DOHH2 (cell line): ENCODE data around the gene B4GALNT1.

ENCODE experiments used
- CTCF ChIP-seq: fragments of 200-600 bp; sonication (generic); IDR thresholded peaks from one replicate; pipeline ENCODE4 v1.5.1; 2014; ENCODE audit warnings: antibody characterized with exemption, mild to moderate bottlenecking, low read depth, low read length; ENCODE audit not compliant: poor library complexity, severe bottlenecking
- EZH2phosphoT487 ChIP-seq: fragments of 200-600 bp; sonication (generic); IDR thresholded peaks from 2 replicates; pipeline ENCODE4 v1.6.1; 2017; ENCODE audit warnings: borderline replicate concordance, mild to moderate bottlenecking, antibody characterized with exemption, low read length, moderate library complexity, mixed read lengths

- TF ChIP-seq CTCF (no peak), EZH2phosphoT487 (no peak)
These were observed 8.4 kb downstream of the B4GALNT1 start for GRCh38 chr12:57624441-57625220.
